Measurements from ENCODE around the gene KCNH6. TPM values are rescaled to one million over a fixed set of nuclear protein-coding genes. Genes with fewer than 3 reads are reported as not detected.
A peak's percentile ranks its signal among the peaks of the same experiment; 100 is the strongest.

Gene KCNH6
- total RNA-seq, 6 donors from 2014 or later = 0.22 to 4.2 (median 0.31) TPM; not detected in 2

- ATAC-seq (ENCODE audit: low FRiP score in 2 of 2) (peak; percentile 98 to 100), DNase-seq (peak; percentile 98 to 99)
- Histone ChIP-seq H3K9me3 (no peaks in the 10 kb centered on the region), H3K36me3 (no peaks in the 10 kb centered on the region), H3K4me3 (peak within 1 kb of the TSS; percentile 68 to 85 (median 78)), H3K27ac (peak within 1 kb of the TSS; percentile 86 to 94 (median 92)), H3K4me1 (peaks cover 28 to 52% (median 39%) of the 10 kb centered on the region in 4 donors), H3K27me3 (no peaks in the 10 kb centered on the region)
- 0% methylated on average over 17 to 63 of the region's 72 CpGs for WGBS, 2 donors
- peak in 3 of 4 donors; percentile 49 to 85 (median 59) for TF ChIP-seq POLR2A (IDR thresholded peaks at IDR 0.05)
- TF ChIP-seq POLR2AphosphoS5 (IDR thresholded peaks at IDR 0.05) = peak; percentile 74 to 83
- TF ChIP-seq EP300 (IDR thresholded peaks at IDR 0.05) = no peak
Observed at GRCh38 chr17:63549946-63550816, 27.0 kb downstream of the KCNH6 start, which contains the start of gene DCAF7. TSS of gene DCAF7 (plus strand) at chr17:63550477. CDS start at chr17:63550678, 201 bp downstream.

GRCh38 chr17:63550817-63551639 lies 27.9 kb downstream of the KCNH6 start:
- no peak for TF ChIP-seq EP300 (IDR thresholded peaks at IDR 0.05)
- no peak for TF ChIP-seq POLR2AphosphoS5 (IDR thresholded peaks at IDR 0.05)
- no peak for TF ChIP-seq POLR2A (IDR thresholded peaks at IDR 0.05)
- no peak for TF ChIP-seq CTCF (IDR thresholded peaks at IDR 0.05)
- H3K9me3 ChIP-seq = no peaks in the 10 kb centered on the region
- H3K36me3 ChIP-seq = no peaks in the 10 kb centered on the region
- peaks cover 28 to 59% (median 47%) of the 10 kb centered on the region in 4 donors for H3K4me1 ChIP-seq
- H3K4me3 ChIP-seq = peak overlapping the region; percentile 68 to 85 (median 78)
- peak; percentile 38 to 42 for ATAC-seq (ENCODE audit: low FRiP score in 2 of 2)
- no peaks in the 10 kb centered on the region for H3K27me3 ChIP-seq
- peak overlapping the region; percentile 86 to 94 (median 92) for H3K27ac ChIP-seq
- 1% methylated on average over 17 to 32 of the region's 32 CpGs for WGBS, 2 donors
- no peak for DNase-seq

DNA sequence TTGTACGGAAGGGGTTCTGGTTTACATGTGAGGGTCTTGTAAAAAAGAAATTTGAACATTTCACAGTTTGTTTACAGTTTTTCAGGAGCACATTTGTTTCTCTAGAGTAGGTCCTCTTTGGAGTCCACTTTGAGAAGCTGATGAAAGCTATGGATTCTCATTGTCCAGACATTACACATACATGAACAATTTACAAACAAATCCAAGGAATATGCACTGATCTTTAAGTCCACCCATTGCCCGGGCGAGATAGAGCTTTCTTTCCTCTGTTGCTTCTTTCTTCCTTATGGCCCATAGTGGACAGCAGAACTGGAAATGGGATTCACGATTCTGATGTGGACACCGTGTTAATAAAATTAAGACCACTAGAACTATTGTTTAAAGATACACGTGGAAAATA lies 29.1 kb downstream of the KCNH6 start:
- 36 to 43% methylated on average over 6 of the region's 6 CpGs for WGBS, 2 donors
- H3K36me3 ChIP-seq = no peaks in the 10 kb centered on the region
- DNase-seq (no peak), ATAC-seq (ENCODE audit: low FRiP score in 2 of 2) (no peak)
- peak overlapping the region in 3 of 4 donors; percentile 68 to 85 (median 71) for H3K4me3 ChIP-seq
- TF ChIP-seq EP300 (IDR thresholded peaks at IDR 0.05) = no peak
- TF ChIP-seq POLR2AphosphoS5 (IDR thresholded peaks at IDR 0.05) = no peak
- no peak for TF ChIP-seq POLR2A (IDR thresholded peaks at IDR 0.05)
- TF ChIP-seq CTCF (IDR thresholded peaks at IDR 0.05) = no peak
- H3K27me3 ChIP-seq = no peaks in the 10 kb centered on the region
- peaks cover 28 to 59% (median 48%) of the 10 kb centered on the region in 4 donors for H3K4me1 ChIP-seq
- no peaks in the 10 kb centered on the region for H3K9me3 ChIP-seq
- peak overlapping the region in 1 of 4 donors; percentile 45 for H3K27ac ChIP-seq

DNA sequence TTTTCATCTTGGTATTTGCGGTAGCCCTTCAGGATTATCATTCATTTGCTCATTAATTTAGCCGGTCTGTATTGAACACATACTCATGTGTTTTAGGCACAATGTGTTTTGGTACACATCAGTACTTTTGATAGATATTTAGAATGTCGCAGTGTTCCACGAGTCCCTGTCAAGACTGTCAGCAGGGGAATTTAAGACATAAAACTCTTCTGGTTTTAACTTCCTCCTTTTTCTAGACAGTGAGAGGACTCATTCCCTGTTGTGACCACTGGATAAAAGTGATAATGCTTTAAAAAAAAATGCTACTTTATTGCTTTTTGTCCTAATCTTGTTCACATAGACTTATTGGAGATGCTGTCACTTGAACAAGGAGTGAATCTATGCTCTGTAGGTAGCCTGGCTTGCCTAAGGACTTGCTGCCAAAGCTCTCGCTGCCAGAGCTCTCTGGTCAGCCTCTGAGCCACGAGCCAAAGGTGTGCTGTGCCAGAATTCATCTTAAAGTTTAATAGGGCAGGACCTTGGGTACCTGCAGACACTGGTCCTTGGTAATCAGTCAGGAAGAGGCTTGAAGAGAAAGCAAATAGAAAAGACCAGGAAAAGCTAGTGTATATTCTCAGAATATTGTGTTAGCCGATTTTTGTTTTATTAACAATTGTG lies 32.5 kb downstream of the KCNH6 start:
- TF ChIP-seq CTCF (IDR thresholded peaks at IDR 0.05) (no peak), POLR2AphosphoS5 (IDR thresholded peaks at IDR 0.05) (no peak), EP300 (IDR thresholded peaks at IDR 0.05) (no peak), POLR2A (IDR thresholded peaks at IDR 0.05) (no peak)
- Histone ChIP-seq H3K27ac (no peak overlapping the region), H3K4me1 (peaks cover 25 to 53% (median 42%) of the 10 kb centered on the region in 4 donors), H3K36me3 (no peaks in the 10 kb centered on the region), H3K27me3 (no peaks in the 10 kb centered on the region), H3K9me3 (no peaks in the 10 kb centered on the region), H3K4me3 (no peak overlapping the region)
- no peak for ATAC-seq (ENCODE audit: low FRiP score in 2 of 2)
- 50 to 70% methylated on average over 7 of the region's 7 CpGs for WGBS, 2 donors
- DNase-seq = no peak
